HG03439 (cell line): ENCODE results near the gene CUL9.

ENCODE experiments used
- ATAC-seq: cut with Tn5 transposase; IDR thresholded peaks from one replicate; pipeline ENCODE4 v1.9.1; 2021; ENCODE audit warnings: mild to moderate bottlenecking, moderate library complexity; ENCODE audit not compliant: unreplicated experiment

Gene CUL9

DNA sequence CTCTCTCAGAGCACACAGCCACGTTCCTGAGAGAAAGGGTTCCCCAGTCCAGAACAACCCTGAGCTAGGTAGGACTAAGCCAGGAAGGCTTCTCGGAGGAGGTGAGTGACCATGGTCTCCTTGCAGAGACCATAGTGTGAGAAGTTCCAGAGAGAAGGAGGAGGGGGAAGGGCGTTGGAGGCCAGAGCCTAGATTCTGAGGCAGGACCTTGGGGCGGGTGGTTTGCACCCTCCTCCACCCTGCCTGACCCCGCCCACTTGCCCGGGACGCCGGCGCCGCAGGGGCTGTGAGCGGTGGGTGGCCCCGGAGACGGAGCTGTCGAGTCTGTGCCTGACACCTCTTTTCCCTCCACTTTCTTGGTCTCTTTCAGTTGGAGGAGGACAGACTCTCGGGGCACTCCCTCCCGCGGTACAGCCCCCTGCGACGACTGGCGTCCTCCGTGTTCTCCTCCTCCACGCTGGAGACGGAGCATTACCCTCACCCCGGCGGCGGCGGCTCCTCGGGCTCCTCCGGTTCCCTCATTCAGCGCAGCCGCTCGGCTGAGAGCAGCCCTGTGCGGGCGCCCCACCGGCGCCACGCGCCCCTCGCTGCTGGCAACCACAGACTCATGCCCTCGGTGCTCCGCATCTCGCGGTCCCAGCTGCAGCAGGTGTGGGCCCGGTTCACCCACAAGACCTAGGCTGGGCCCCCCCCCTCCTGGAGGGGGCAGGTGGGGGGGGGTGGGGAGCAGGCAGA lies 87.4 kb downstream of the CUL9 start:
- ATAC-seq = no peak

DNA sequence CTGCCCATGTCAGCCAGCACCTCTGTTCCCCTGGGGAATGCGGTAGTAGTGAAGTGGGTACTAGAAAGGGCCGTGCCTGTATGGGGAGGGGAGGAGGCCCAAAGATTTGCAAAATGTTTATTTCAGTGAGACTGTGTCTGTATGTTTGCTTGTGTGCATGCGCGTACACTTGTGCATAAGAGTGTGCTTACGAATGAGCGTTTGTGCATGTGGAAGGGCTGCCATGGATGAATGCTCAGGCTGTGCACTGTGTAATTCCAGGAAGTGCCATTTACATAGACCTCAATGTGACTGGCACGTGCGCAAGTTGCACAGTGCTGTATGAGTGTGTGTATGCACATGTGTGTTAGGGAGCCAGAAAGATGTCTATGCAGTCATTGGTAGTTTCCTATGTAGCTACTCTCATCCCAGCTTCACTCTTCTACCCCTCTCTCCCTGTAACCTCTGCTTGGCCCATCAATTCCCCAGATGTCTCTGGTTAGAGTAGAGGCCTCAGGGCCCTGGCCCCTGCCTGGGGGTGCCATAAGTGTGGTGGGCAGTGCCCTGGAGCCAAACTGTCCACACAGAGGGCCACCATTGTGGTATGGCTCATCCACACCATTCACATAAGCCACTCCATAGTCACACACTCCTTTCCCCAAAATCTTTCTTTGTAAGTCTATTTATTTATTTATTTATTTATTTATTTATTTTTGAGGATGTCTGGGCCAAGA lies 89.3 kb downstream of the CUL9 start:
- no peak for ATAC-seq

DNA sequence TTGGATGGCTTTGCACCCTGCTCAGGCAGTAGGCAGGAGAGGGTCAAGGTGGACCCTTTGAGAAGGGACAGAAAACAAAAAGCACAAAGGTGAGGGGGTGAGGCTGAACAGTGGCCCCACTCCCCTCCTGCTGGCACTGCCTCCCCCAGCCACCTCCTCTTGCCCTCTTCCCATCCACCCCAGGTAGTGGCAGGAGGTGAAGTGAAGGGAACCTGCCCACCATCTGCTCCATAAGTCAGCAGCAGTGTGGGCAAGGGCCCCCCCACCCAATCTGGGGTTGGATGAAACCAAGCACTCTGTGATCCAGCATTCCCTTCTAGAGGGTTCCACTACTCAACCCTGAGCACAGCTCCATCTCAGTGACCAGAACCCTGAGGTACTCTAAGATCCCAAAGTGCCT lies 89.9 kb downstream of the CUL9 start:
- no peak for ATAC-seq

DNA sequence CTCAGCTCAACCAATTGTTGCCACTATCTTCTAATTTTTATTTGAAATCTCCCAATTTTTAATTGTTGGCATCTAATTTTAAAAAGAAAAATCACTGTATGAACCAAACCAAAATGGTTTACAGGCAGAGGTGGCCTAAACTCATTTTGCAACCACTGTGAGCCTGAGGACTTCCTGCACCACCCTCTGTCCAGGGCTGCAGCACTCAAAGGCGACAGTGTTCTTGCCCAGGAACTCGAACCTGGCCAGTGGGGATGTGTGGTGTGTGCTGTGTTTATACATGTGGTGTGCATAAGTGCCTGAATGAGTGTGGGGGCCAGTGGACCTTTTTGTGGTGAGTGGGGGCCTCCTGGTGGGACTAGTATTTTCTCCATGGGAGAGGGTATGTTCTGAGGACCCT lies 91.7 kb downstream of the CUL9 start:
- no peak for ATAC-seq
